ENCODE results near the gene NANOS2. TPM values are rescaled to one million over a fixed set of nuclear protein-coding genes. Genes with fewer than 3 reads are reported as not detected.

Gene NANOS2
- not detected in 2 replicates for total RNA-seq (2012; rRNA removed)
- polyA plus RNA-seq (2012; rRNA removed), result not detected in 2 replicates
- polyA plus RNA-seq (2012; cell fraction: cytosol; rRNA removed), result not detected in 2 replicates
- not detected in 2 replicates for polyA plus RNA-seq (2012; cell fraction: nucleus; rRNA removed; ENCODE audit: low replicate concordance)
- not detected for Bru-seq, nascent RNA
- BruChase-seq, experiment 1, labeled RNA remaining after a 6-hour chase, result not detected
- not detected for BruChase-seq, experiment 2, labeled RNA remaining after a 2-hour chase
- long read RNA-seq, result 0 reads

DNA sequence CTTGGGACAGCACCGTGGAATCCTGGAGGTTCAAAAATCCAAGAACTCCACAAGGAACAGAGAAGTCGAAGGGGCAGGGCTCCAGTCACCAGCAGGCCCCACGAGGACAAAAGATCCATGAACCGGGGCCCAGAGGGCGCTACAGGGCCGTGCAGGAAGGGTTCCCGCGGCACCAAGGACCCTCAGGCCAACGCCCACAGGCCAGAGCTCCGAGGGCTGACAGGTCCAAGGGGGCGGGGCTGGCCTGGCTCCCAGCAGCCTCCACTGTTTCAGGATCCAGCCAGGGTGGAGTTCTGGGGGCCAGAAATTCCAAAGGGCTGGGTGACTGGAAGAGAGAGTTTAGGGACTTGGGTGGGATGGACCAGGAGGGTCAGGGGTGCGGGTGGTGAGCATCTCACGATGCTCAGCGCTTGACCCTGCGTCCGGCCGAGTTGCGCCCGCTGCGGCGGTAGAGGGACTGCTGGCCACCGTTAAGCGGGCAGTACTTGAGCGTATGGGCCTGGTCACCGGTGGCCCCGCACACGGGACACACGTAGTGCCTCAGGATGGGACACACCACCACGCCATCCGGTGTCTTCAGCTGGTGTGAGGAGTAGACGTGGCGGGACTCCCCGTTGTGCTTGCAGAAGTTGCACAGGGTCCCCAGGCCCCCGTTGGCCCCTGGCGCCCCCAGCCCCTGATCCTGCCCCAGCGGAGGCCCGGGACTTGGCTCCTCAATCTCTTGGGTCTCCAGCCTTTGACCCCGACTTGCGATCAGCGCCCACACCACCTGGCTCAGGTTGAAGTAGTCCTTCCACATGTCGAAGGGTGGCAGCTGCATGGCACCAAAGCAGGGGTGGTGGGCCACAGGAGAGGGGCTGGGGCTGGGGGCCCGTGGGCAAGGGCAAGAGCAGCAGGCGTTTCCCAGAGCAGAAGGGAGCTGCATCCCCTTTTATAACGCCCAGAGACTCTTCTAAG, at the start of gene NANOS2:
NANOS2 (minus strand) TSS at position 905 of the 957 bp plus-strand sequence; CDS start at position 820, 85 bp downstream.
- no peak within 1 kb of the TSS for H4K5ac ChIP-seq (ENCODE audit: low read depth, low read length)
- POLR2A ChIA-PET (ENCODE audit: unreplicated experiment), result no interaction called here
- H2BK20ac ChIP-seq (ENCODE audit: low read depth, low read length), result no peak within 1 kb of the TSS
- peak within 1 kb of the TSS; percentile 8 for H2AFZ ChIP-seq (replicated peaks; ENCODE audit: low read length, poor library complexity)
- H3K79me1 ChIP-seq (ENCODE audit: low read depth in 1 of 2, low read length in 2 of 2), result no peaks in the 10 kb centered on the region
- intact Hi-C loops (cut with micrococcal nuclease) (no loop called here), dilution Hi-C loops (cut with HindIII; ENCODE audit: low sequenced_read_pairs, unreplicated experiment) (no loop called here), in situ Hi-C loops (cut with MboI; ENCODE audit: low sequenced_read_pairs) (no loop called here)
- no peak within 1 kb of the TSS for H4K8ac ChIP-seq (ENCODE audit: low read depth in 2 of 2, low read length in 2 of 2)
- BruUV-seq (replicated peaks), result no TSS peak
- H3K4ac ChIP-seq (ENCODE audit: low read depth, low read length), result no peak within 1 kb of the TSS
- no peak for DNase-seq
- H2BK15ac ChIP-seq (ENCODE audit: low read depth, low read length), result no peak within 1 kb of the TSS
- peak within 1 kb of the TSS; percentile 55 for H2AK9ac ChIP-seq (replicated peaks; ENCODE audit: low read depth, low read length, poor library complexity)
- no peak for TF ChIP-seq POLR2A (IDR thresholded peaks at IDR 0.05; ENCODE audit: low read depth, low read length)
- TF ChIP-seq MAZ (IDR thresholded peaks at IDR 0.05; ENCODE audit: borderline replicate concordance, low read depth, low read length), result no peak
- no peak for TF ChIP-seq RCOR1 (IDR thresholded peaks at IDR 0.05; ENCODE audit: insufficient replicate concordance, low read length)
- TF ChIP-seq MXI1 (IDR thresholded peaks at IDR 0.05; ENCODE audit: borderline replicate concordance, low read depth, low read length), result no peak
- WGBS, 2 experiments (ENCODE audit: extremely low coverage in 2 of 2, insufficient read length in 1 of 2), result 51% methylated on average over 22 of the region's 44 CpGs; no CpG with 5 or more reads in 1 of the 2 experiments
- H3K56ac ChIP-seq (ENCODE audit: extremely low read depth, insufficient read depth, low read length), result no peak within 1 kb of the TSS
- no peak within 1 kb of the TSS for H3K9ac ChIP-seq (ENCODE audit: low read depth, low read length)
- no peak within 1 kb of the TSS for H3K27ac ChIP-seq (ENCODE audit: insufficient read depth, low read length)
- ATAC-seq (ENCODE audit: low read depth), result no peak
- H3K4me2 ChIP-seq (ENCODE audit: low read depth, low read length), result no peak within 1 kb of the TSS
- peaks cover 40% of the 10 kb centered on the region for H3K27me3 ChIP-seq (ENCODE audit: control insufficient read depth, insufficient read depth, low read length)
- H3K9me1 ChIP-seq (ENCODE audit: insufficient read depth, low read length), result peaks cover 3% of the 10 kb centered on the region; the same call in 1 of the 2 replicates
- no peak within 1 kb of the TSS for H4K91ac ChIP-seq (ENCODE audit: insufficient read depth, low read depth, low read length)
- no peak within 1 kb of the TSS for H3K4me3 ChIP-seq (ENCODE audit: insufficient read depth, low read depth, low read length)
- CTCF ChIA-PET, result no interaction called here
- H3K36me3 ChIP-seq (ENCODE audit: control insufficient read depth, insufficient read depth, low read length), result no peaks in the 10 kb centered on the region
- no peak within 1 kb of the TSS for H2AK5ac ChIP-seq (ENCODE audit: low read depth, low read length)
- no peaks in the 10 kb centered on the region for H3K9me3 ChIP-seq (ENCODE audit: control insufficient read depth, insufficient read depth, low read length)
- no peak within 1 kb of the TSS for H3K14ac ChIP-seq (replicated peaks; ENCODE audit: low read depth, low read length)
- H3K18ac ChIP-seq (ENCODE audit: low read depth, low read length), result no peak within 1 kb of the TSS
- no peak within 1 kb of the TSS for H2BK5ac ChIP-seq (ENCODE audit: low read depth, low read length, poor library complexity, severe bottlenecking)
- H2BK120ac ChIP-seq (ENCODE audit: low read depth, low read length), result no peak within 1 kb of the TSS
- no peak within 1 kb of the TSS for H3K23ac ChIP-seq (ENCODE audit: low read depth, low read length)
- H4K20me1 ChIP-seq (ENCODE audit: insufficient read depth, low read length), result no peaks in the 10 kb centered on the region
- no peaks in the 10 kb centered on the region for H3K4me1 ChIP-seq (ENCODE audit: control insufficient read depth, insufficient read depth, low read length)
